NCI-H128 (cell line): Measurements from ENCODE around the gene ERGIC1.

Experiments used
- DNase-seq: peaks from one replicate; lab custom pipeline; 2025; ENCODE audit not compliant: unreplicated experiment; lab: John Stamatoyannopoulos, UW

The ERGIC1 gene

GRCh38 chr5:172918421-172919371, 84.6 kb downstream of the ERGIC1 start:
- no peak for DNase-seq

GRCh38 chr5:172919525-172920446, 85.7 kb downstream of the ERGIC1 start:
- DNase-seq: no peak

GRCh38 chr5:172920447-172920849, 86.4 kb downstream of the ERGIC1 start:
- no peak for DNase-seq

- DNase-seq: no peak
These were observed 86.9 kb downstream of the ERGIC1 start for GRCh38 chr5:172920995-172921394.

- no peak for DNase-seq
These were observed 87.9 kb downstream of the ERGIC1 start for GRCh38 chr5:172921906-172922305.

- no peak for DNase-seq
These were observed 89.5 kb downstream of the ERGIC1 start for GRCh38 chr5:172923539-172923938.

- no peak for DNase-seq
These were observed 91.4 kb downstream of the ERGIC1 start for GRCh38 chr5:172925336-172925948.

GRCh38 chr5:172926008-172926523, 92.0 kb downstream of the ERGIC1 start:
- DNase-seq: no peak

- no peak for DNase-seq
These were observed 92.7 kb downstream of the ERGIC1 start for GRCh38 chr5:172926796-172927195.

GRCh38 chr5:172929371-172929838, 95.4 kb downstream of the ERGIC1 start:
- no peak for DNase-seq

- no peak for DNase-seq
These were observed 97.0 kb downstream of the ERGIC1 start for GRCh38 chr5:172931001-172931536.

- DNase-seq: peak; percentile 5
These were observed 98.4 kb downstream of the ERGIC1 start for GRCh38 chr5:172932313-172933017.

GRCh38 chr5:172933238-172933637, 99.2 kb downstream of the ERGIC1 start:
- no peak for DNase-seq

- no peak for DNase-seq
These were observed 101.0 kb downstream of the ERGIC1 start for GRCh38 chr5:172935096-172935495.

- no peak for DNase-seq
These were observed 102.3 kb downstream of the ERGIC1 start for GRCh38 chr5:172936401-172936800.

- DNase-seq: no peak
These were observed 105.0 kb downstream of the ERGIC1 start for GRCh38 chr5:172939071-172939470.

- peak; percentile 39 for DNase-seq
These were observed 105.7 kb downstream of the ERGIC1 start for GRCh38 chr5:172939611-172940267.

GRCh38 chr5:172940268-172941066, 106.4 kb downstream of the ERGIC1 start:
- no peak for DNase-seq

GRCh38 chr5:172941067-172941516, 107.0 kb downstream of the ERGIC1 start:
- DNase-seq: no peak
